RPMI8226 (cell line): Measurements from ENCODE around the gene PPP2R5B.
"Not testable (repeated sequence)": the region's sequence is repeated elsewhere in the genome, so short reads cannot be mapped to it uniquely, and the experiment has no call there.

Experiments
- DNase-seq: peaks from one replicate; pipeline ENCODE4 v3.0.0-alpha.2; 2015

Gene PPP2R5B

DNA sequence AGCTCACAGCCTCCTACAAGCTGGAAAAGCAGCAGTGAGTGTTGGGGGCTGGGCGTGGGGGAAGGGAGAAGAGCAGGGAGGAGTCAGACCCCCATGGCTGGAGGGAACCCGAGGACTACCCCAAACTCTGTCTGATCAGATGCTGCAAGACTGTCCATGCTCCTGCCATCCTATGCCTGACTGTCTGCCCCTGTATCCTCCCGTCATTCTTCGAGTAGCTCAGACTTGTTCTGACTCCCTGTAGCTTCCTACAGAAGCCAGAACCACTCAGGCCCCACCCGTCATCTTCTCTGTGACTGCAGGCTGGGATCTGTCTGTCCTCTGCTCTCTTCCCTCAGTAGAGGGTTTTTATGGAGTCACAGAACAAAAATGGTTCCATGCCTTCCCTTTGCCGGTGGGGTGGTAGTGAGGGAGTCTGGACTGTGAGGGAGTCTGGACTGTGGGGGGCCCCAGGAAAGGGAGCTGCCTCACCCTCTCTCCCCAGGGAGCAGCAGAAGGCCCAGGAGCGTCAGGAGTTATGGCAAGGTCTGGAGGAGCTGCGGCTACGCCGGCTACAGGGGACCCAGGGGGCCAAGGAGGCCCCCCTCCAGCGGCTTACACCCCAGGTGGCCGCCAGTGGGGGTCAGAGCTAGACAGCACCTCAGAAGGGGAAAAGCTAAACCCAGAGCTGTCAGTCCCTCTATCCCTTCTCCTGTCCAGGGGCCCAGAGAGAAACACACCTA, 8.9 kb downstream of the PPP2R5B start:
- DNase-seq, result no peak

DNA sequence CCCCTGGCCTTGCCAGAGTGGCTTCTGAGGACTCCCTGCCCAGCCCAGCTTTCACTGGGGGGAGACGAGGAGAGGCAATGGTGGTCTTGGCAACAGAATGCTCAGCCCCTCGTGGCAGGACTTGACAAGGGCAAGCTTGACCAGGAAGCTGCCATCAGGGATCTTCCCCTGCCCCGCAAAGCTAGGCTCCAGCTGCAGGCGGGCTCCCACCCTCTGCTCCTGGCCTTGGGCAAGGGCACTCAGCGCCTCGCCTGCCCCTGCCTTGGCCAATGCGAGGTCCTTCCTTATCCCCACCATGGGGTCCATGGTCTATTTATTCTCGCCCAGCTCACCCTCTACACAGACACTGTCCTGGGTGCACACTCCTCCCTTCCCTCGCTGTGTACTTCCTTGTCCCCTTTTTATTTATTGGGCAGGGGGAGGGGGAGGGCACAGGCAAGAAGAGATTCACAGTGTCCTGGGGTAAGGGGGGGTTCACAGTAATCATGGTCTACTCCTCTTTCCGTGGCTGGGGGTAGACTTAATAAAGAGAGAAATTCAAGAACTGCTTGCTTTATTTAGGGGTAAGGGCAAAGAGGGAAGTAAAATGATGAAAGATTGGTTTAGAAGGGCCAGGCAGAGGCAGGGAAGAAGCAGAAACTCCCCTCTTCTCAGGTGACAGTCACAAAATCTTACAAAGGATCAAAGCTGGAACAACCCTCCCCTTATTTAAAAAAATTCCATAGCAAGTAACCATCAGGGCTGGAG, 9.6 kb downstream of the PPP2R5B start:
- no peak for DNase-seq

DNA sequence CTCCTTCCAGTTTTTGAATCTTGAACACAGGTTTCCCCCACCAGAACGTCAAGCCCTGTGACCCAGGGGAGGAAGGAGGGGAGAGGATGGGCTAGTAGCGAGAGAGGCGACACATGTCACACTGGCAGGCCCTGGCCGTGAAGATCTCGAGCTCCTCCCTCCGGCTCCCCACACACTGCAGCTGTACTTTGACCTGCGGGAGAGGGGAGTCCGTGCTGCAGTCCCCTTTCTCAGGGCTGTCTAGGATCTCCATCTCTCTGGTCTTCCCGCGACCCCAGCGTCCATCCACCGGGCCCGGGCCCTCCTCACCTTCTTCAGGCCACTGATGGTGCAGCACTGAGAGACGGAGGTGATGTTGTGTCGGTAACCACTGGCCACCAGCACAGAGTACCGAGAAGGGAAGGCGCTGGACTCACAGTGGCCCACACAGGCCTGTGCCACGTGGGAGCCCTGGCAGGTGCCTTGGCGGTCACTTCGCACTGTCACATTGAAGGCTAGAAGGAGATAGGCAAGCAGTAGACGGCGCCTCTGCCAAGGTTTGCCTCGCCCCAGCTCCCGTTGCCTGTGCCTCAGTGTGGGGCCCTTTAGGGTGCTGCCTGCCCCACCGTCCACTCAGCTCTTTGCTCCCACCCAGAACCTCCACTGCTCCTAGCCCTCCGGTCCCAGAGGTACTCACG, 10.3 kb downstream of the PPP2R5B start:
- DNase-seq, result no peak

DNA sequence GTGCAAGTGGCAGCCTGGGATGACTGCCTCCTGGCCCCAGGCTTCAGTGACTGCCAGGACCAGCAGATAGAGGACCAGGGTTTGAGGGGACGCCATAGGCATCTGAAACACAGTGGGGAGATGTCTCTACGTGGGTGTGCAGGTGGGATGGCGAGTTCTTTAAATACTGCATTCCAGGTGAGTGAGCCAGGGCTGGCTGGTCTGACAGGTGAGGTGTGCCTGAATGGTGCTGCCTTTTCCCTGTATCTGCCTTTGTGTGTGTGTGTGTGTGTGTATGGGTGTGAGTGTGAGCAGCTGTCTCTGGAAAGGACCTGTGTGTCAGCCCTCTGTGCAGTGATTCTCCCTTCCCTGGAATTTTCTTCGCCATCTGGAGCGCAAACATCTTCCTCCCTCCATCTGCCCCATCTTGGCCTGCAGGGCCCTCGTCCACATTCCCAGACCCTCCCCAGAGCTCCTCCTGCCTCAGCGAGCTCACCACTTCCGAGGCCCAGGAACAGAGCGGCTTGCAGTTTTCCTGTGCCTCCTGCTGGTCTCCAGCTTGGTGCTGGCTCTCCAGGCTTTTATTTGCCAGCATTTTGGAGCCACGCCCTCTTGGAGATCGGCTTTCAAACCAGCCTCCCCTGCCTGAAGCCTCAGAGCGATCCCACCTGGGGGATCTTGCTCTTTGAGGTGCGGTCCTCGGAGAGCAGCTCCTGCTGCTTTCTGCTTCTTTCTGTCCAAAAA, 11.0 kb downstream of the PPP2R5B start, which contains the start of gene GPHA2:
TSS of gene GPHA2 (minus strand) at position 535 of the 723 bp plus-strand sequence. CDS start at position 102, 433 bp downstream.
- DNase-seq, result no peak

DNA sequence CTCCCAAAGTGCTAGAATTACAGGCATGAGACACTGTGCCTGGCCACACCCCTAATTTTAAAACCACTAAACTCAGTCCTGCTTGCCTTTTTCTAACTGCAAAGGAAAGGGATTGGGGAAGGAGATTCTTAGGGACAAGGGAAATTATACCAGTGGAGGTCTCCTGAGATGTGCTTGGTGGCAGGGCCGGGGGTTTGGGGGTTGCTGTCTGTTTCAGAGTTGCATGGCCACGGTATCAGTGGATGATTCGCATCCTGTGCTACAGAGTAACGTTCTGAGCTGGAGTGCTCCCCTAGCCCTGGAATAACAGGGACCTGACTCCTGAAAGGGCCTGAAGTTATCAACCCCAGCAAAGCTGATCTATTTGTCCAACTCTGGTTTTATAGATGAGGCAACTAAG, 12.1 kb downstream of the PPP2R5B start:
- no peak for DNase-seq

DNA sequence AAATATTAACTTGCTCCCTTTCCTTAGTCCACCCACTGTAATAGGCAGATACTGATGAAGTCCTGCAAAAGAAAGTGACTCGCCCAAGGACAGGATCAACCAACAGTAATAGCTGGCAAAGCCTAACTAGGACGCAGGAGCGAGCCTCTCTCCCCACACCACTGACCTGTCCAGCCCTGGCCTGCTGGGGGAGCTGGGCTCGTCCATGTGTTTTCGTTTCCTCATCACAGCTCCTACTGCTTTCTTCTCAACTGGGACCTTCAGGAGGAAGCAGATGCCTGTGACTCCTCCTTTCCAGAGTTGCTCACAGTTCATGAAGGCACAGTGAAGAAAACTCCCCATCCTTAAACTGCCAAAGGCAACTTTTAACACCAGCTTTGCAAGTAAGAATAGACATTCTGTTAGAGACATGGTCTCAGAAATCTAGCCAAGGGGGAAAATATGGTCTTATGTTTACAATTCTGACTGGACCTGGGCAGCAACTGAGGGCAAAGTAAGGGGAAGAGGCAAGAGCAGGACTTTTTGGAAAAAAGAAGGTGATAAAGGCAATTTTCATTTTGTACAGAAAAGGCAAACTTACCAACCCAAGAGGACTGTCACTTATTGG, 22.8 kb downstream of the PPP2R5B start:
- DNase-seq, result no peak

DNA sequence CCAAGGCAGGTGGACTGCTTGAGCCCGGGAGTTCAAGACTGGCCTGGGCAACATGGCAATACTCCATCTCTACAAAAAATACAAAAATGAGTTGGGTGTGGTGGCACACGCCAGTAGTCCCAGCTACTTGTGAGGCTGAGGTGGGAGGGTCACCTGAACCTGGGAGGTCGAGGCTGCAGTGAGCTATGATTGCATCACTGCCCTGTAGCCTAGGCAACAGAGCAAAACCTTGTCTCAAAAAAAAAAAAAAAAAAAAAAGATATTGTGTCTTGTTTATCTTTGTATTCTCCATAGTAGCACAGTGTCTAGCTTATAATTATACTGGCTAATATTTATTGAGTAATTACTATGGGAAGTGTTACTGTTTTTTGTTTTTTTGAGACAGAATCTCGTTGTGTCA, 27.0 kb downstream of the PPP2R5B start:
- DNase-seq, result no peak

DNA sequence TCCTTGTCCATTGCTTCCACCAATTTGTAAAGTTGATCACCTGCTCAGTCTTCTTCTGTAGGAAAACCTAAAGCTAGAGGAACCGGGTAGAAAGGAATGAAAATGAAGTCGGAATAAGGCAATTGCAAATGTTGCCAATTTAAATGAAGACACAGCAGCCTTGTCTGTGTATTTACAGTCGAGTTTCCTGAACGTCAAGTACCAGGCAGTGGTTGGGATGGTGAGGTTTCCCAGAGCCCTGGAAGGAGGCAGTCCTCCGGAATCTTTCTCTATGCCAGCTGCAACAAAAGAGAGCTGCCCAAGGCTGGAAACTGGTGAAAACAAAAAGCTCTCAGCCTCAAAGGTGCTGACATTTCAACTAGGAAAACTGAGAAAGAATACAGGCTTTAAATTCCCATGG, 29.7 kb downstream of the PPP2R5B start:
- no peak for DNase-seq

DNA sequence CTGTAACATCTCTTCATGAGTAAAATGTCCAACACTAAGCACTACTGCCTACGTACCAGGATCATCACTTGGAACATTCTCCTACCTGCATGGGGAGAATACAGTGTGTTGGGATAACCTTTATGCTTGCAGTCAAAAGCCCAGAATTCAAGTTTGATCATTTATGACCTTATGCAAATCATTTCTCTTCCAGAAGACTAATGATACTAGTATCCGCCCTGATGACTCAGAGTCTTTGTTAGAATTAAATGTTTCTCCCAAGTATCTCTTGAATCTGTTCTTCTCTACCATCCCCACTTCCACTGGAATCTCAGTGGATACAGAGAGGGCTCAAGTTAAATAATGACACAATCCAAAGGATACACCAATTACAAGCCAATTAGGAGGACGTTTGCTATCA, 35.0 kb downstream of the PPP2R5B start:
- no peak for DNase-seq

DNA sequence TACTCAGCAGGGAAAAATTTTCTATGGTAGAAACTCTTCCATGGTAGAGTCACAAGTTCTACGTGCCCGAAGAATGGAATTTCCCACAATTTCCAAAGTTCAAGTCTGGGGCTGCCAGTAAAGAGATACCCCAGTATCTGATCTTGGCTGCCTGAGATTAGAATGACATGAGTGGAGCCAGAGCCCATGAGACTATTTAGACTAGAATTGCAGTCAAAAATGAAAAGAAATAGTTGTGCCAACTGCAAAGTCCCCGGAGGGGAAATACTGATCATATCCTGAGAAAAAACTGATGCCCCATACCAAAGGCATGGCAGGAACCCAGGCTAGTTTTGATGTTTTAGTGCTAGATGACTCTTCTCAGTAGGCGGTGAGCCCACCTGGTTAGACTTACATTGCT, 36.2 kb downstream of the PPP2R5B start:
- no peak for DNase-seq

DNA sequence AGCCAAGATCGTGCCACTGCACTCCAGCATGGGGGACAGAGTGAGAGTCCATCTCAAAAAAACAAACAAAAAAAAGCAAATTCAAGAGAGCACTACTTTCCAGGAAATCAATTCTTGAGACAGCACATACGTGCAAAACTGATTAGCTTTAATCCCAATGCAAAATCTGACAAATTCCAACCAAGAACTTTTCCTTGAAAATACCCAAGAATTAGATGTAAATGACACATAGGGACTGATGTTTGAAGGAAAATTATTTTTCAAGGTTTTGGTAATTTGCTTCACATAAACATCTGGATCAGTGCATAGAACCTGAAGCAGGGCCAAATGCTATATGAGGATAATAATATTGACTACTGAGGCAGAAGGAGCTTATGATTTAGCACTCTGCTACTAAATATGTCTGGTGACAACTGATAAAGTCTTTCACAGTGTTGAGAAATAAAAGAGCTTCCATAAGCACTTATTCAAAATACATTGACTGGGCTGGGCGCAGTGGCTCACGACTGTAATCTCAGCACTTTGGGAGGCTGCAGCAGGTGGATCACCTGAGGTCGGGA, 38.7 kb downstream of the PPP2R5B start:
- no peak for DNase-seq

DNA sequence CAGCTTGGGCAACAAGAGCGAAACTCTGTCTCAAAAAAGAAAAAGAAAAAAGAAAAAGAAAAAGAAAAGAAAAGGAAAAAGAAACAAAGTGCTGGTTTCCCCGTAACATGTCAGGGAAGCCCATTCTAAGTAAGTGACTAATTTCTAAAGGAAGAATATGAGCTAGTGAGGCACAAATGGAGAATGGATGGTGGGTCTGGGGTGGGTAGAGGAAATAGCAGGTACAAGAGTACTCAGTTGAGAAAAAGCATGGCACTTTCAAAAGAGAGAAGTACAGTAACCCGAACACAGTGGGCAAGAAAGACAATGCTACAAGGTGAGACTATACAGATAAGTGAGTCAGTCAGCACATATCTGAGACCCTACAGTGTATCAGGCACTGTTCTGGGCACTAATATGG, 42.9 kb downstream of the PPP2R5B start:
- no peak for DNase-seq

DNA sequence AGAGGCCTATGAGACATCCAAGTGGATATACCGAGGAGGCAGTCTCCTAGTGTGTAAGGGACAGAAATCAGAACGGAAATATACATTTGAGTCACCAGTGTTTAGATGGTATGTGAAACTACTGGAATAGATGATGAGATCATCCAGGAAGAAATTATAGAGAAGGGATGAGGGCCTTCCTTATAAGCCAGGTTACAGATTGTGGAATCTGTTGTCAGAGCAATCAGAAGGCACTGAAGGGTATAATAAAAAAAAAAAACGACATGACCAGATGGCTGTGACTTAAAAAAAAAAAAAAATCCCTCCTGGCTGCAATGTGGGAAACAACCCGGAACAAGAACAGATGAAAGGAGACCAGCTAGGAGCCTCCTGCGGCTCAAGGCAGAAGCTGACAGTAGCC, 44.7 kb downstream of the PPP2R5B start:
- no peak for DNase-seq

DNA sequence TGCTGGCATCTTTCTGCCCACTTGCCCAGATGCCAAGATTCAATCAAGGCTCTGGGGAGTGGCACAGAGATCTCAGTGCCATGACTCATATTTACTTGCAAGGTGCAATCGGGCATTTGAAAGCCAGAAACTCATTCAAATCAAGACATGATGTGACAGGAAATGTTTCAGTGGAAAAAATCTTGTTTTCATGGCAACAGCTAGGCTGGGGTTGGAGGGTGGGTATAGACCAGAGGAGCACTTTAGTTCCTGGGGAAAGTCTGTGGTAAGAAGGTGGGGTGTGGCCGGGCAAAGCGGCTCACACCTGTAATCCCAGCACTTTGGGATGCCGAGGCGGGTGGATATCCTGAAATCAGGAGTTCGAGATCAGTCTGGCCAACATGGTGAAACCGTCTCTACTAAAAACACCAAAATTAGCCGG, 46.3 kb downstream of the PPP2R5B start:
- DNase-seq, result peak; percentile 25

DNA sequence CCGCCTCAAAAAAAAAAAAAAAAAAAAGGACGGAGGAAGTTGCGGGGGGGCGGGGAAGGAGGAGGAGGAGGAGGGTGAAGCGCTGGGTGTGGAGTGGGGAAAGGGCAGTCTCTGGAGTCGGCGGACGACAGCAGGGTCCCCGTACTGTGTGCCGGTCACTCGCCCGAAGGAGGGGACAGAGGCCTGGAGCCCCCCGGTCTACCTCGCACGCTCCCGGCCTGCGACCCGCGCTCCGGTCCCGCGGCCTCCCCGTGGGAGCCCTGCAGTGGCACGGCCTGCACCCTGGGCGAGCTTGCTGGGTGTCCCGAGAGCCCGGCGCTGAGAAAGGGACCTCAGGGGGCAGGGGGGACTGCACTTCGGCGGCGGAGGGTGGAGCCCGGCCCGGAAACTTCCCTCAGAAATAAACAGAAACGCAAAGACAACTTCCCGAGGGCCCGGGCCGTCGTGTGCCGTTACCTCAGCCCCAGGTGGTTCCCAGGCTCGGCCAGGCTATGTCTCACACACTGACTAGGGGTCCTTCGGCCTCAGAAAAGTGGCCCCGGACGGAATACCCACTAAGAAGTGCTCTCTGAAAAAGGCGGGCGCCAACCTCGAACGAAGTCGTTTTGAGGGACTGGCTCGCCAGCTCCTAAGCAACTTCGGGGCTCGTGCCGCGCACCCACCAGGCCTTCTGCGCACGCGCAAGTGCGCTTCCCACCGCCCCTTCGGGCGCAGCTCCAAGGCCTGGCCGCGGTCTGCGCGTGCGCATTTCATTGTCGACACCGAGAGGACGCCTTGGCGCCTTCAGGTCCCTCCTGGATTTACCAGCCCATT, 47.1 kb downstream of the PPP2R5B start, which contains the start of gene MAJIN:
TSS of gene MAJIN (minus strand) at position 688 of the 813 bp plus-strand sequence. CDS start 12,703 bp downstream, outside the sequence.
- peak; percentile 82 for DNase-seq

DNA sequence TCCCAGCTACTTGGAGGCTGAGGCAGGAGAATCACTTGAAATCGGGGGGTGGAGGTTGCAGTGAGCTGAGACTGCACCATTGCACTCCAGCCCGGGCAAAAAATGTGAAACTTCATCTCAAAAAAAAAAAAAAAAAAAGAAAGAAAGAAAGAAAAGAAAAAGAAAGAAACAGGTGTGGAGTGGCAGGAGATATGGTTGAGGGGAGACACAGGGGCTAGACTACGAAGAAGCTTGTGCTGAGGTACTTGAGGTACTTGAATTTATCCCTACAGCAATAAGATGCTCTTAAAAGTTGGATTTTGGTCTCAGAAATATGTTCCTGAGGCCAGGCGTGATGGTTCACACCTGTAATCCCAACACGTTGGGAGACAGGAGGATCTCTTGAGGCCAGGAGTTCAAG, 49.6 kb downstream of the PPP2R5B start:
- no peak for DNase-seq

DNA sequence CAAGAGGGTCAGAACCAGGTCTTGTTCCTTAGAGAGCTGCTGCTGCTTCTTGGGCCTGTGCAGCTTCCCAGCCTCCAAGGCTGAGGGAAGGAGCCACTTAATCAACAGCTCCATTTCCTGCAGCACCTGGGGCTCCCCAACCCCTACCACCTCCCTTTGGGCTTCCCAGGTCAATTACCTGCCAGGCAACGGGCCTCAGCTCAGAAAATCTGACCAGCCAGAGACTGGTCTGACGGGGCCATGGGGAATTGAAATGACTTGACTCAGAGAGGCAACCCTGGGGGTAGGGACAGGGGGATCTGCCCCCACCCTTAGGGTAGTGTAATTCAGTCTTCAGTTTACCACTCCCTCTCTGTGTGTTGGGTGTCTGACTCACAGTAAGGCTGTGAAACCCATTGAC, 52.2 kb downstream of the PPP2R5B start:
- no peak for DNase-seq

DNA sequence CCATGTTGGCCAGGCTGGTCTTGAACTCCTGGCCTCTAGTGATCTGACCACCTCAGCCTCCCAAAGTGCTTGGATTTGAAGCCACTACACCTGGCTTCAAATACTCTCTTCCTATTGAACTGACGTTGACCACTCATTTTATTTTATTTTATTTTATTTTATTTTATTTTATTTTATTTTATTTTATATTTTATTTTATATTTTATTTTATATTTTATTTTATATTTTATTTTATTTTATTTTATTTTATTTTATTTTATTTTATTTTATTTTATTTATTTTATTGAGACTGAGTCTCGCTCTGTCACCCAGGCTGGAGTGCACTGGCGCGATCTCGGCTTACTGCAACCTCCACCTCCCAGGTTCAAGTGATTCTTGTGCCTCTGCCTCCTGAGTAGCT, 58.9 kb downstream of the PPP2R5B start:
- DNase-seq, result not testable (repeated sequence)
